Activated naive CD4-positive, alpha-beta T cell treated with anti-CD3 and anti-CD28 coated beads, Interleukin-2, amount 50 U/mL, for 24 hours (primary cell): ENCODE results near the gene SUSD2.

Experiments used
- H3K27ac Mint-ChIP-seq: one replicate; pipeline ENCODE4 v1.8.0; 2021; ENCODE audit warnings: mild to moderate bottlenecking, mixed read lengths
- H3K27me3 Mint-ChIP-seq: one replicate; pipeline ENCODE4 v1.8.0; 2021; ENCODE audit warnings: mixed read lengths
- H3K36me3 Mint-ChIP-seq: one replicate; pipeline ENCODE4 v1.8.0; 2021; ENCODE audit warnings: mixed read lengths
- H3K4me1 Mint-ChIP-seq: one replicate; pipeline ENCODE4 v1.8.0; 2021; ENCODE audit warnings: mixed read lengths
- H3K4me3 Mint-ChIP-seq: one replicate; pipeline ENCODE4 v1.8.0; 2021; ENCODE audit warnings: mild to moderate bottlenecking, mixed read lengths
- H3K9me3 Mint-ChIP-seq: one replicate; pipeline ENCODE4 v1.8.0; 2021; ENCODE audit warnings: mixed read lengths

SUSD2 gene

GRCh38 chr22:24162436-24162835 lies 18.9 kb upstream of the SUSD2 start:
- no peak overlapping the region for H3K4me3 Mint-ChIP-seq
- H3K9me3 Mint-ChIP-seq: no peaks in the 10 kb centered on the region
- peak overlapping the region; percentile 55 for H3K27ac Mint-ChIP-seq
- no peaks in the 10 kb centered on the region for H3K27me3 Mint-ChIP-seq
- peaks cover 31% of the 10 kb centered on the region for H3K4me1 Mint-ChIP-seq
- no peaks in the 10 kb centered on the region for H3K36me3 Mint-ChIP-seq

GRCh38 chr22:24164243-24164642 lies 17.0 kb upstream of the SUSD2 start:
- Mint-ChIP-seq H3K9me3 (no peaks in the 10 kb centered on the region), H3K36me3 (peaks cover 4% of the 10 kb centered on the region), H3K4me3 (no peak overlapping the region), H3K4me1 (peaks cover 25% of the 10 kb centered on the region), H3K27ac (peak overlapping the region; percentile 17), H3K27me3 (no peaks in the 10 kb centered on the region)

GRCh38 chr22:24164940-24165339 lies 16.3 kb upstream of the SUSD2 start:
- Mint-ChIP-seq H3K27ac (no peak overlapping the region), H3K36me3 (peaks cover 4% of the 10 kb centered on the region)

DNA sequence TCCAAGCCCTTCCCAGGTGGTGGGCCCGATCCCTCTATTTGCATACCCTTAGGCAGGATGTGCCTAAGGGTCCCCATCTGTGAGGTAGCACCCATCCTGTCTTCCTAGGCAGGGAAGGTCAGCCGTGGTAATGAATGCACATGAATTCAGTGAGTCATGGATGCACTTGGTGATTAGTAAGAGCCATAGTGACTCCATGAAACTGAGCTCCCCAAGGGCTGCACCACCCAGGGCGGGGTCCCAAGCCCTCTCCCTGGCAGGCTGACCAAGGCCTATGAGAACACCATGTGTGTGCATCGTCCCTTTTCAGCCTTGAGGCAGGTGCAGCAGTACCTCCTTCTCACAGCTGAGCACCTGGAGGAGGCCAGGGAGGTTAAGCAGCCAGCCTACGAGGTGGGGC lies 15.6 kb upstream of the SUSD2 start:
- H3K9me3 Mint-ChIP-seq: no peaks in the 10 kb centered on the region
- no peak overlapping the region for H3K4me3 Mint-ChIP-seq
- H3K4me1 Mint-ChIP-seq: peaks cover 20% of the 10 kb centered on the region
- peak overlapping the region; percentile 59 for H3K27ac Mint-ChIP-seq
- H3K36me3 Mint-ChIP-seq: peaks cover 4% of the 10 kb centered on the region
- no peaks in the 10 kb centered on the region for H3K27me3 Mint-ChIP-seq

More at GRCh38 chr22:24164940-24165339, 16.3 kb upstream of the SUSD2 start:
- H3K27me3 Mint-ChIP-seq: no peaks in the 10 kb centered on the region
- peaks cover 21% of the 10 kb centered on the region for H3K4me1 Mint-ChIP-seq
- H3K9me3 Mint-ChIP-seq: no peaks in the 10 kb centered on the region
- H3K4me3 Mint-ChIP-seq: no peak overlapping the region

GRCh38 chr22:24166811-24167210 lies 14.5 kb upstream of the SUSD2 start:
- no peaks in the 10 kb centered on the region for H3K9me3 Mint-ChIP-seq
- peaks cover 4% of the 10 kb centered on the region for H3K36me3 Mint-ChIP-seq
- H3K4me1 Mint-ChIP-seq: peaks cover 12% of the 10 kb centered on the region
- H3K4me3 Mint-ChIP-seq: no peak overlapping the region
- no peak overlapping the region for H3K27ac Mint-ChIP-seq
- H3K27me3 Mint-ChIP-seq: no peaks in the 10 kb centered on the region

DNA sequence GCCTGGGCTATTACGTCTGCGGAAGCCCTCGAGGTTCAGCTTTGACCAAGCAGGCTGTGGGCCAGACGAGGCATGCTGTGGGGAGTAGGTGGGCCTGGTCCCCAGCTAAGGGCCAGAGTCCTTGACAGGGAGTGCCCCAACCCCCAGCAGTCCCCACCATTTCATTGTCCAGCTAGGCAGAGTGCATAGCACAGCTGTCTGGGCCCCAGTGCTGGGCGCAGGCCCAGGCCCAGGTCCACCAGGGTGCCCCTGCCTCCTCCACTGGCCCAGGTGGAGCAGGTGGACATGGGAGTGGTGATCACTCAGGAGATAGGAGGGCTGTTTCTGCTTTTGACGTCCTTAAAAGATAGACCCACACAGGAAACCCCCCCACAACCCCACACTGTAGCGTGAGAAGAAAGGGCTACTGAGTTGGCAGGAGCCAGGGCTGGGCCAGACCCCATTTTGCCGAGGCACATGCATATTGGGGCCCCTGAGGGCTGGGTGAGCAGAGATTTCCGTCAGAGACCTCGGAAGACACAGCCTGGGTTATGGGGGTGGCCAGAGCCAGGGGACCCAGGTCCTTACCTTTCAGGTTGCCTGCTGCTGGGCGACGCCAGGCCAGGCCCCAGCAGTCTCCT lies 11.7 kb upstream of the SUSD2 start:
- Mint-ChIP-seq H3K27me3 (no peaks in the 10 kb centered on the region), H3K9me3 (no peaks in the 10 kb centered on the region), H3K4me1 (peaks cover 8% of the 10 kb centered on the region), H3K36me3 (peaks cover 4% of the 10 kb centered on the region), H3K4me3 (no peak overlapping the region), H3K27ac (peak overlapping the region; percentile 4)

DNA sequence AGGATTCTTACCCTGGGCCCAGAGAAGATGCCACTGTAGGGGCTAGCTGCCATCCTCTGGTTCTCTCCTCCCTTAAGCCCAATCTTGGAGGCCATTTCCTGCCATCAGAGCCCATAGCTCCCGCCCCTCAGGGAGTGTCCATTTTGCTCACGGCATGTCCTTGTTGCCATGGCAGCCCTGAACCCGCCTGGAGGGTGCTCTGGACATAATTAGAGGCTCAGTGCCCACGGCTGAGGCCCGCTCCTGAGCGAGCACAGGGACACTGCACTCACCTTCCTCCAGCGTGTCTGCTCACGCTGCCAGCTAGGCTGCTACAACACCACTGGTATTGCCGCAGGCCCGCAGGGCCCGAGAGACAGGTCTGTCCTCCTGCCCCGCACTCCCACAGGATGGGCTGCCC lies 11.1 kb upstream of the SUSD2 start:
- H3K4me3 Mint-ChIP-seq: no peak overlapping the region
- no peaks in the 10 kb centered on the region for H3K27me3 Mint-ChIP-seq
- H3K27ac Mint-ChIP-seq: no peak overlapping the region
- no peaks in the 10 kb centered on the region for H3K9me3 Mint-ChIP-seq
- H3K4me1 Mint-ChIP-seq: peaks cover 8% of the 10 kb centered on the region
- H3K36me3 Mint-ChIP-seq: peaks cover 4% of the 10 kb centered on the region

GRCh38 chr22:24170632-24171031 lies 10.7 kb upstream of the SUSD2 start:
- no peaks in the 10 kb centered on the region for H3K9me3 Mint-ChIP-seq
- H3K4me3 Mint-ChIP-seq: no peak overlapping the region
- peaks cover 8% of the 10 kb centered on the region for H3K4me1 Mint-ChIP-seq
- no peaks in the 10 kb centered on the region for H3K27me3 Mint-ChIP-seq
- no peak overlapping the region for H3K27ac Mint-ChIP-seq
- H3K36me3 Mint-ChIP-seq: peaks cover 4% of the 10 kb centered on the region

GRCh38 chr22:24171822-24172221 lies 9.5 kb upstream of the SUSD2 start:
- Mint-ChIP-seq H3K9me3 (no peaks in the 10 kb centered on the region), H3K4me3 (no peak overlapping the region), H3K27ac (peak overlapping the region; percentile 31), H3K36me3 (peaks cover 4% of the 10 kb centered on the region), H3K4me1 (peaks cover 8% of the 10 kb centered on the region), H3K27me3 (no peaks in the 10 kb centered on the region)

GRCh38 chr22:24175160-24175808 lies 6.0 kb upstream of the SUSD2 start:
- Mint-ChIP-seq H3K4me1 (no peaks in the 10 kb centered on the region), H3K27ac (no peak overlapping the region), H3K27me3 (no peaks in the 10 kb centered on the region), H3K36me3 (no peaks in the 10 kb centered on the region), H3K4me3 (no peak overlapping the region), H3K9me3 (no peaks in the 10 kb centered on the region)

GRCh38 chr22:24176040-24176439 lies 5.2 kb upstream of the SUSD2 start:
- Mint-ChIP-seq H3K4me1 (no peaks in the 10 kb centered on the region), H3K4me3 (no peak overlapping the region), H3K9me3 (no peaks in the 10 kb centered on the region), H3K27ac (no peak overlapping the region), H3K27me3 (no peaks in the 10 kb centered on the region), H3K36me3 (no peaks in the 10 kb centered on the region)

GRCh38 chr22:24176630-24177029 lies 4.7 kb upstream of the SUSD2 start:
- Mint-ChIP-seq H3K27me3 (no peaks in the 10 kb centered on the region), H3K9me3 (no peaks in the 10 kb centered on the region), H3K4me1 (no peaks in the 10 kb centered on the region), H3K27ac (no peak overlapping the region), H3K36me3 (no peaks in the 10 kb centered on the region), H3K4me3 (no peak overlapping the region)

DNA sequence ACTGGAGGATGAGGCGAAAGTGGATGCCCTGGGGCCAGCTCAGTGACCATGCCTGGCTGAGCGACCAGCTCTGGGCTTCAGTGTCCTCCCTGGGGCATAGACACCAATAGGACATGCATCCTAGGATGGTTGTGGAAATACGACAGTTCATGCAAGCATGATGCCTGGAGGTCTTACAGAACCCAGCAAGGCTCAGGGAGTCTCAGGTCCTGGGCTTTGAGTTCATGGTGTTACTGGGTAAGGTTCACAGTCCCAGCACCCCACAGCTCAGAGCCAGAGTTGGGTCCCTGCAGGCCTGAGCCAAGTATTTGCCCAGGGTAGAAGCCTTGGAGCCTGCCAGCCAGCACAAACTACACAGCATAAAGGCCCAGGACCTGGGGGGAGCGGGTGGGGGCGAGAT lies 4.2 kb upstream of the SUSD2 start:
- Mint-ChIP-seq H3K4me3 (no peak overlapping the region), H3K27ac (no peak overlapping the region), H3K27me3 (no peaks in the 10 kb centered on the region), H3K4me1 (no peaks in the 10 kb centered on the region), H3K36me3 (no peaks in the 10 kb centered on the region), H3K9me3 (no peaks in the 10 kb centered on the region)

- Mint-ChIP-seq H3K9me3 (no peaks in the 10 kb centered on the region), H3K36me3 (no peaks in the 10 kb centered on the region), H3K27me3 (no peaks in the 10 kb centered on the region), H3K27ac (no peak overlapping the region), H3K4me3 (no peak overlapping the region), H3K4me1 (no peaks in the 10 kb centered on the region)
Measured at GRCh38 chr22:24177456-24177855, 3.8 kb upstream of the SUSD2 start.

- H3K36me3 Mint-ChIP-seq: no peaks in the 10 kb centered on the region
- H3K4me1 Mint-ChIP-seq: no peaks in the 10 kb centered on the region
- no peak overlapping the region for H3K27ac Mint-ChIP-seq
- no peaks in the 10 kb centered on the region for H3K9me3 Mint-ChIP-seq
- no peaks in the 10 kb centered on the region for H3K27me3 Mint-ChIP-seq
- no peak overlapping the region for H3K4me3 Mint-ChIP-seq
Measured at GRCh38 chr22:24178021-24178431, 3.3 kb upstream of the SUSD2 start.

- Mint-ChIP-seq H3K27ac (no peak overlapping the region), H3K4me3 (no peak overlapping the region), H3K4me1 (no peaks in the 10 kb centered on the region), H3K36me3 (no peaks in the 10 kb centered on the region), H3K9me3 (no peaks in the 10 kb centered on the region), H3K27me3 (no peaks in the 10 kb centered on the region)
Measured at GRCh38 chr22:24178502-24179440, 2.5 kb upstream of the SUSD2 start.
